K562 (cell line): ENCODE results near the gene SYS1. TPM values are rescaled to one million over a fixed set of nuclear protein-coding genes. Genes with fewer than 3 reads are reported as not detected.

Experiments
- BCOR ChIP-seq: fragments of 450-650 bp; IDR thresholded peaks from 2 replicates; pipeline ENCODE4 v1.6.1; 2016
- BHLHE40 ChIP-seq: IDR thresholded peaks from 2 replicates; pipeline ENCODE4 v1.6.1; 2011; ENCODE audit warnings: low read length, improper control_type of control experiment
- C11orf30 ChIP-seq: fragments of 450-650 bp; IDR thresholded peaks from 2 replicates; pipeline ENCODE4 v1.6.1; 2016; ENCODE audit warnings: low read depth, mild to moderate bottlenecking
- CBFA2T3 ChIP-seq: fragments of 450-650 bp; IDR thresholded peaks from 2 replicates; pipeline ENCODE4 v1.6.1; 2017
- CTBP1 ChIP-seq: fragments of 450-650 bp; IDR thresholded peaks from 2 replicates; pipeline ENCODE4 v1.6.1; 2016; ENCODE audit warnings: borderline replicate concordance
- KAT2B ChIP-seq: IDR thresholded peaks from one replicate; pipeline ENCODE4 v1.6.1; 2012; ENCODE audit warnings: low read depth, mild to moderate bottlenecking, control low read depth, inconsistent platforms, low read length, moderate library complexity
- KDM5B ChIP-seq: fragments of 200-600 bp; sonication (generic); IDR thresholded peaks from 2 replicates; pipeline ENCODE4 v1.6.1; 2012; ENCODE audit warnings: low read depth, mild to moderate bottlenecking, moderate library complexity, low read length, control low read depth, inconsistent platforms; ENCODE audit not compliant: insufficient replicate concordance
- MXD1 ChIP-seq: fragments of 250-450 bp; sonication (Bioruptor Pico); IDR thresholded peaks from 2 replicates; pipeline ENCODE4 v1.8.0; 2021; ENCODE audit warnings: borderline replicate concordance, mild to moderate bottlenecking, moderate library complexity; ENCODE audit not compliant: poor library complexity, severe bottlenecking
- NR2C2 ChIP-seq, 2 experiments: fragments of 200-800 bp in 1 of 2; sonication (Bioruptor generic) in 1 of 2; sonication (generic) in 1 of 2; formaldehyde crosslinking in 1 of 2; IDR thresholded peaks; 2 replicates each; pipeline versions ENCODE4 v1.6.1 to v1.8.0; 2016 to 2022; ENCODE audit warnings: mild to moderate bottlenecking in 1 of 2, missing compliant biosample characterization in 1 of 2, missing genetic modification characterization in 1 of 2, missing genetic modification reagents in 1 of 2
- POLR2AphosphoS2 ChIP-seq: IDR thresholded peaks from 2 replicates; pipeline ENCODE4 v1.6.1; 2012; ENCODE audit warnings: low read length, improper control_type of control experiment
- PPARD ChIP-seq: fragments of 250-450 bp; sonication (Bioruptor Pico); IDR thresholded peaks from 2 replicates; pipeline ENCODE4 v1.8.0; 2022; ENCODE audit warnings: inconsistent platforms, mild to moderate bottlenecking, moderate library complexity
- TSC22D4 ChIP-seq: fragments of 450-650 bp; IDR thresholded peaks from 2 replicates; pipeline ENCODE4 v1.6.1; 2016; ENCODE audit warnings: missing genetic modification characterization, missing biosample characterization, control low read depth
- ZNF124 ChIP-seq: sonication (generic); formaldehyde crosslinking; IDR thresholded peaks from 2 replicates; pipeline ENCODE4 v1.8.1; 2022; ENCODE audit warnings: missing genetic modification reagents
- ZNF431 ChIP-seq: sonication (generic); formaldehyde crosslinking; IDR thresholded peaks from 2 replicates; pipeline ENCODE4 v1.8.0; 2022; ENCODE audit warnings: mild to moderate bottlenecking, missing genetic modification reagents
- ZNF444 ChIP-seq: fragments of 250-450 bp; sonication (Bioruptor Pico); IDR thresholded peaks from 2 replicates; pipeline ENCODE4 v1.4.0; 2020; ENCODE audit warnings: mild to moderate bottlenecking, moderate library complexity
- ZNF696 ChIP-seq: fragments of 250-450 bp; sonication (Bioruptor Pico); conservative IDR thresholded peaks from 2 replicates; pipeline ENCODE4 v1.4.0; 2020; ENCODE audit warnings: mild to moderate bottlenecking, moderate library complexity
- ZNF717 ChIP-seq: fragments of 250-450 bp; sonication (Bioruptor Pico); IDR thresholded peaks from 2 replicates; pipeline ENCODE4 v1.5.0; 2021
- ZSCAN32 ChIP-seq: fragments of 450-650 bp; formaldehyde crosslinking; IDR thresholded peaks from 2 replicates; pipeline ENCODE4 v1.4.0; 2020; ENCODE audit warnings: mild to moderate bottlenecking, moderate library complexity
- polyA plus RNA-seq, 8 experiments: library from polyadenylated mRNA; depleted of rRNA in 4 of 8; stranded (reverse) in 5 of 8; unstranded in 3 of 8; fragments of >200 nt; fragmentation: Nextera tagmentation in 2 of 8; fragmentation: Illumina TruSeq in 1 of 8; extraction: Ambion mirVana in 2 of 8; extraction: Trizol in 1 of 8; gene quantifications; 2 replicates each; pipeline versions ENCODE4 v1.2.1 to v1.2.3, GENCODE V29; 2011 to 2014; ENCODE audit warnings: inconsistent platforms in 1 of 8, missing spikeins in 1 of 8
- total RNA-seq, 7 experiments: library from RNA; depleted of rRNA in 6 of 7; stranded (reverse); fragments of >200 nt in 6 of 7; fragmentation: Illumina TruSeq in 2 of 7; extraction: Trizol in 2 of 7; gene quantifications; 2 replicates each; pipeline versions ENCODE4 v1.2.1 to v1.2.3, GENCODE V29; 2011 to 2021; ENCODE audit warnings: low replicate concordance in 1 of 7
- TF ChIP-seq, protein P1 (sequence below), 3 experiments: fragments of 200-800 bp in 1 of 3; sonication (Bioruptor generic) in 1 of 3; sonication (generic) in 1 of 3; formaldehyde crosslinking in 1 of 3; IDR thresholded peaks; 2 replicates each; pipeline versions ENCODE4 v1.6.1 to v1.8.0; 2016 to 2022; ENCODE audit warnings: mild to moderate bottlenecking in 2 of 3, missing compliant biosample characterization in 2 of 3, missing genetic modification characterization in 2 of 3, missing genetic modification reagents in 1 of 3
- TF ChIP-seq, protein P2 (sequence below), 2 experiments: IDR thresholded peaks; 2 replicates each; pipeline ENCODE4 v1.6.1; 2011; ENCODE audit warnings: borderline replicate concordance in 1 of 2, control low read depth in 1 of 2, low read depth in 1 of 2, low read length in 1 of 2, mild to moderate bottlenecking in 1 of 2, mixed read lengths in 1 of 2, moderate library complexity in 1 of 2; ENCODE audit not compliant: insufficient read depth in 1 of 2, insufficient read length in 1 of 2, poor library complexity in 1 of 2, severe bottlenecking in 1 of 2; ENCODE audit errors: extremely low read depth in 1 of 2

SYS1 gene
- total and polyA plus RNA-seq, 9 of the 15 experiments (the other 6 are each of a cell fraction or from before 2014, with no cell fraction given) = 11.1 to 25.2 (median 17.5) TPM

DNA sequence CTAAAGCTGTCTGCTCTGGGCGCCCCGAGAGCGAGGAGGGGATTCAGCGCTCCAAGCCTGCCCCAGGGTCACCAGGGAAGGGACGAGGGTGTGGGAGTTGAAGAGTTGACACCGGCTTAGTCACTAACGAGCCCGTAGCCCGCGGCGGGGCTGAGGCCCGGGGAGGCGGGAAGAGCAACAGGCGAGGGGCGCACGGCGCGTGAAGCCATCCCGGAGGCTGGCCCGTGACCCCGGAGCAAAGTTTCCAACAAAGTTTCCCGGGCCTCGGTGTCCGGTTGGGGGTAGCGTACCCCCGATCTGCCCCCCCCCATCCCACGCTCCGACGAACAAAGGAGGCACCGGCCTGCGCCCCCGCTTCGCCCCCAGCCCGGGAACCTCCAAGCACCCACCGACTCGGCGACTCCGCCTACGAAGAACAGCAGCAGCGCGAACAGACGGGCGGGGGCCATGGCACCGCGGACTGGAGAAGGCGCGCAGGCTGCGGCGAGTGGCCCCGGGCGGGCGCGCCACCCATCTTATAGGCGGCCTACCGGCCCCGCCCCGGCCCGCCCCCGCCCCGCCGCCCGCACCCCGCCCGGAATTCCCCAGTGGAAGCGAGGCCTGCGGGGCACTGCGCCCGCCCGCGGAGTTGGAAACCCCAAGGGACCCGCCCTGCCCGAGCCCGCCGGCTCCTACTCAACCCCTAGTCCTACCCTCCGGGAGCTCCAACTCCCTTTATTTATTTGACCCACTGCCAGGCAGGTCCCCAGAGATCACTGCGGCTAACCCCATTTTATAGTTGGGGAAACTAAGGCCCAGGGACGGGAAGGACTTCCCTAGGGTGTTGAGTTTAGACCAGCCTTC lies 14.8 kb upstream of the SYS1 start, which contains the start of gene SDC4 (continued):
- TF ChIP-seq, protein P1, sequence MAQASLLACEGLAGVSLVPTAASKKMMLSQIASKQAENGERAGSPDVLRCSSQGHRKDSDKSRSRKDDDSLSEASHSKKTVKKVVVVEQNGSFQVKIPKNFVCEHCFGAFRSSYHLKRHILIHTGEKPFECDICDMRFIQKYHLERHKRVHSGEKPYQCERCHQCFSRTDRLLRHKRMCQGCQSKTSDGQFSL (CRISPR knock-in tag; IDR thresholded peaks at IDR 0.05) = peak; percentile 96
- TF ChIP-seq, protein P1 (tag; IDR thresholded peaks at IDR 0.05) = peak in 1 of 2 experiments; percentile 75; a peak in 2 of 4 replicates
- no peak for TF ChIP-seq C11orf30
- no peak for TF ChIP-seq KAT2B
- TF ChIP-seq ZNF124 (CRISPR knock-in tag) = no peak
- 0 out of 2 replicates have a peak, but pooled peaks have one; percentile 4 for TF ChIP-seq BHLHE40
- peak; percentile 98 for TF ChIP-seq KDM5B
- peak; percentile 42; the same call in 1 of the 2 replicates for TF ChIP-seq POLR2AphosphoS2
- no peak for TF ChIP-seq ZNF696
- TF ChIP-seq, protein P2, sequence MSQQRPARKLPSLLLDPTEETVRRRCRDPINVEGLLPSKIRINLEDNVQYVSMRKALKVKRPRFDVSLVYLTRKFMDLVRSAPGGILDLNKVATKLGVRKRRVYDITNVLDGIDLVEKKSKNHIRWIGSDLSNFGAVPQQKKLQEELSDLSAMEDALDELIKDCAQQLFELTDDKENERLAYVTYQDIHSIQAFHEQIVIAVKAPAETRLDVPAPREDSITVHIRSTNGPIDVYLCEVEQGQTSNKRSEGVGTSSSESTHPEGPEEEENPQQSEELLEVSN (IDR thresholded peaks at IDR 0.05; ENCODE audit: borderline replicate concordance in 1 of 2, extremely low read depth in 1 of 2, insufficient read depth in 1 of 2, insufficient read length in 1 of 2, low read depth in 1 of 2, low read length in 1 of 2, poor library complexity in 1 of 2, severe bottlenecking in 1 of 2) = peak; percentile 76 to 91
- no peak for TF ChIP-seq TSC22D4 (tag)
- TF ChIP-seq NR2C2 (CRISPR knock-in tag; IDR thresholded peaks at IDR 0.05) = no peak
- TF ChIP-seq NR2C2 (tag; IDR thresholded peaks at IDR 0.05) = peak; percentile 56; the same call in 1 of the 2 replicates
- TF ChIP-seq ZSCAN32 (CRISPR knock-in tag) = no peak
- TF ChIP-seq CTBP1 = peak; percentile 42; the same call in 1 of the 2 replicates
- no peak; the same call in 1 of the 2 replicates for TF ChIP-seq CBFA2T3
- no peak for TF ChIP-seq PPARD
- TF ChIP-seq ZNF717 (CRISPR knock-in tag) = no peak
- no peak for TF ChIP-seq ZNF431 (CRISPR knock-in tag)
- TF ChIP-seq BCOR = peak; percentile 69
- TF ChIP-seq MXD1 = no peak
- no peak for TF ChIP-seq ZNF444 (CRISPR knock-in tag)
